ENCODE measurements around the gene TM4SF18.

- TF ChIP-seq CTCF (conservative IDR thresholded peaks at IDR 0.05; ENCODE audit: low read length) (no peak), EZH2phosphoT487 (IDR thresholded peaks at IDR 0.05; ENCODE audit: borderline replicate concordance, low read depth, low read length) (no peak)
Observed at GRCh38 chr3:149271669-149272068, 61.8 kb downstream of the TM4SF18 start.
